Endothelial cell of umbilical vein (primary cell): ENCODE results near the gene KRTAP10-9. TPM values are rescaled to one million over a fixed set of nuclear protein-coding genes. Genes with fewer than 3 reads are reported as not detected.

ENCODE experiments used
- BruUV-seq: library from RNA; stranded (reverse); fragments of 400-500 nt; replicated peaks from 2 replicates; lab custom pipeline; 2021; lab: Mats Ljungman, UMichigan
- CTCF ChIA-PET: fragments of 300-600, 350-600 bp; sonication (Branson Sonifier 250); formaldehyde crosslinking; loops from one replicate; lab custom pipeline; 2021; ENCODE audit warnings: antibody characterized with exemption, inconsistent platforms; lab: Charles Lee
- POLR2A ChIA-PET: fragments of 300-600, 350-600 bp; sonication (Branson Sonifier 250); formaldehyde crosslinking; loops from one replicate; lab custom pipeline; 2021; ENCODE audit warnings: antibody characterized with exemption, inconsistent platforms; lab: Charles Lee
- DNase-seq: peaks from one replicate; pipeline ENCODE4 v3.0.0-alpha.2; 2011; ENCODE audit warnings: low read depth, low spot score
- FAIRE-seq: peaks from 2 replicates; lab custom pipeline; 2011; peaks lifted over from hg19 to GRCh38; lab: Jason Lieb, UNC
- H2AFZ ChIP-seq: 2 replicates; pipeline ENCODE4 v1.6.0; 2012; ENCODE audit warnings: low read depth, low read length, control low read depth, inconsistent platforms
- H3K27ac ChIP-seq: 2 replicates; pipeline ENCODE4 v1.5.1; 2011; ENCODE audit warnings: low read depth, mild to moderate bottlenecking, control low read depth, low read length, moderate library complexity; ENCODE audit not compliant: insufficient read depth
- H3K27me3 ChIP-seq, 2 experiments: 2 replicates each; pipeline versions ENCODE4 v1.6.0 to v1.6.1; 2011; ENCODE audit warnings: low read length in 2 of 2, mixed read lengths in 1 of 2; ENCODE audit not compliant: control insufficient read depth in 2 of 2, insufficient read depth in 2 of 2
- H3K36me3 ChIP-seq, 2 experiments: 2 replicates in 1 of 2; 3 replicates in 1 of 2; pipeline ENCODE4 v1.5.1; 2011; ENCODE audit warnings: low read length in 2 of 2, mild to moderate bottlenecking in 1 of 2, moderate library complexity in 1 of 2; ENCODE audit not compliant: control insufficient read depth in 2 of 2, insufficient read depth in 2 of 2; ENCODE audit errors: extremely low read depth in 1 of 2
- H3K4me1 ChIP-seq: 3 replicates; pipeline ENCODE4 v1.5.1; 2011; ENCODE audit warnings: mild to moderate bottlenecking, low read length; ENCODE audit not compliant: control insufficient read depth, insufficient read depth; ENCODE audit errors: extremely low read depth
- H3K4me2 ChIP-seq: 2 replicates; pipeline ENCODE4 v1.6.1; 2011; ENCODE audit warnings: low read length, control low read depth, mixed read lengths; ENCODE audit not compliant: insufficient read depth
- H3K4me3 ChIP-seq, 3 experiments: fragments of 200-600 bp in 1 of 3; sonication (generic), shearing (Covaris generic) in 1 of 3; replicated peaks in 1 of 3; 2 replicates each; pipeline ENCODE4 v1.5.1; 2011 to 2016; ENCODE audit warnings: control low read depth in 3 of 3, low read length in 3 of 3, mild to moderate bottlenecking in 2 of 3, inconsistent platforms in 1 of 3, low read depth in 1 of 3, moderate library complexity in 1 of 3; ENCODE audit not compliant: insufficient read depth in 1 of 3
- H3K79me2 ChIP-seq: 2 replicates; pipeline ENCODE4 v1.6.0; 2012; ENCODE audit warnings: low read length, inconsistent platforms; ENCODE audit not compliant: control insufficient read depth, insufficient read depth
- H3K9ac ChIP-seq: replicated peaks from 2 replicates; pipeline ENCODE3; 2011; ENCODE audit warnings: low read length, control low read depth; ENCODE audit not compliant: insufficient read depth; ENCODE audit errors: extremely low read depth
- H3K9me1 ChIP-seq: replicated peaks from 3 replicates; pipeline ENCODE4 v1.6.0; 2011; ENCODE audit warnings: mild to moderate bottlenecking, low read length; ENCODE audit not compliant: control insufficient read depth, insufficient read depth; ENCODE audit errors: extremely low read depth
- H3K9me3 ChIP-seq: replicated peaks from 2 replicates; pipeline ENCODE4 v1.5.1; 2012; ENCODE audit warnings: low read length, inconsistent platforms; ENCODE audit not compliant: control insufficient read depth, insufficient read depth
- H4K20me1 ChIP-seq: replicated peaks from 2 replicates; pipeline ENCODE3; 2011; ENCODE audit warnings: mild to moderate bottlenecking, low read length; ENCODE audit not compliant: control insufficient read depth, insufficient read depth; ENCODE audit errors: extremely low read depth
- CTCF ChIP-seq, 2 donors: IDR thresholded peaks; 1 replicate in 1 of 2; 2 replicates in 1 of 2; pipeline ENCODE4 v1.5.1; 2011; ENCODE audit warnings: low read length in 2 of 2, mild to moderate bottlenecking in 2 of 2, moderate library complexity in 2 of 2, control low read depth in 1 of 2, inconsistent platforms in 1 of 2, low read depth in 1 of 2; ENCODE audit not compliant: insufficient read depth in 1 of 2; ENCODE audit errors: extremely low read depth in 1 of 2
- EZH2 ChIP-seq: IDR thresholded peaks from 2 replicates; pipeline ENCODE4 v1.6.1; 2012; ENCODE audit warnings: borderline replicate concordance, low read depth, mild to moderate bottlenecking, moderate library complexity, low read length, inconsistent platforms; ENCODE audit not compliant: severe bottlenecking
- FOS ChIP-seq: IDR thresholded peaks from 2 replicates; pipeline ENCODE4 v1.6.1; 2011; ENCODE audit warnings: mild to moderate bottlenecking, low read length, moderate library complexity, borderline replicate concordance; ENCODE audit not compliant: insufficient read depth
- GATA2 ChIP-seq: IDR thresholded peaks from 2 replicates; pipeline ENCODE4 v1.7.0; 2011; ENCODE audit warnings: low read depth, mild to moderate bottlenecking, moderate library complexity, mixed read lengths, low read length; ENCODE audit not compliant: insufficient read length, insufficient read depth
- JUN ChIP-seq: IDR thresholded peaks from 2 replicates; pipeline ENCODE4 v1.6.1; 2011; ENCODE audit warnings: borderline replicate concordance, low read depth; ENCODE audit not compliant: insufficient read length, insufficient read depth
- MYC ChIP-seq: IDR thresholded peaks from one replicate; pipeline ENCODE4 v1.6.1; 2011; ENCODE audit warnings: mild to moderate bottlenecking, low read depth, low read length
- POLR2A ChIP-seq: IDR thresholded peaks from 2 replicates; pipeline ENCODE4 v1.6.1; 2012; ENCODE audit warnings: low read depth, mild to moderate bottlenecking, control low read depth, low read length
- POLR2AphosphoS5 ChIP-seq: IDR thresholded peaks from 2 replicates; pipeline ENCODE4 v1.6.1; 2012; ENCODE audit warnings: low read depth, mild to moderate bottlenecking, control low read depth, low read length, moderate library complexity; ENCODE audit not compliant: insufficient read depth
- dilution Hi-C: fragments of 300-500 bp; cut with MboI; formaldehyde crosslinking; loops from one replicate; pipeline ENCODE4 v1.15.0; 2019; ENCODE audit warnings: low sequenced_read_pairs; ENCODE audit not compliant: extremely low pct_ligation_motif_present
- intact Hi-C: fragments of 100-400 bp; cut with micrococcal nuclease; formaldehyde crosslinking; loops from one replicate; pipeline ENCODE4 v1.10.0; 2022
- polyA plus RNA-seq, 4 experiments: library from polyadenylated mRNA; depleted of rRNA in 3 of 4; stranded (reverse) in 3 of 4; unstranded in 1 of 4; fragments of >200 nt; gene quantifications; 2 replicates each; pipeline versions ENCODE4 v1.2.1 to v1.2.3, GENCODE V29; 2011 to 2012; ENCODE audit warnings: missing spikeins in 1 of 4
- total RNA-seq: library from RNA; stranded (reverse); gene quantifications from 2 replicates; pipeline ENCODE4 v1.2.3, GENCODE V29; 2021
- TF ChIP-seq, protein P1 (sequence below): IDR thresholded peaks from 2 replicates; pipeline ENCODE4 v1.6.1; 2011; ENCODE audit not compliant: insufficient read depth, insufficient read length

KRTAP10-9 gene
- total and polyA plus RNA-seq, 2 donors (not counting 3 experiments of a cell fraction or from before 2014, with no cell fraction given): not detected

- H3K27me3 ChIP-seq: no peaks in the 10 kb centered on the region
- intact Hi-C loops: no loop called here
- H3K9me1 ChIP-seq: no peaks in the 10 kb centered on the region
- no peak overlapping the region for H3K4me2 ChIP-seq
- H4K20me1 ChIP-seq: no peaks in the 10 kb centered on the region
- no peaks in the 10 kb centered on the region for H3K4me1 ChIP-seq
- H3K79me2 ChIP-seq: no peaks in the 10 kb centered on the region
- dilution Hi-C loops: no loop called here
- DNase-seq (no peak), FAIRE-seq (no peak)
- peaks cover 5% of the 10 kb centered on the region for H3K9me3 ChIP-seq
- H2AFZ ChIP-seq: no peak overlapping the region
- no peak overlapping the region for H3K27ac ChIP-seq
- no TSS peak for BruUV-seq
- H3K4me3 ChIP-seq: no peak overlapping the region
- no peak overlapping the region for H3K9ac ChIP-seq
- ChIA-PET POLR2A (no interaction called here), CTCF (no interaction called here)
- no peaks in the 10 kb centered on the region for H3K36me3 ChIP-seq
- no peak for TF ChIP-seq POLR2AphosphoS5
- no peak for TF ChIP-seq MYC
- no peak for TF ChIP-seq CTCF (IDR thresholded peaks at IDR 0.05; ENCODE audit: extremely low read depth in 1 of 2, insufficient read depth in 1 of 2, low read depth in 1 of 2, low read length in 2 of 2)
- no peak for TF ChIP-seq FOS
- no peak for TF ChIP-seq JUN
- no peak for TF ChIP-seq POLR2A
- TF ChIP-seq GATA2: no peak
- no peak for TF ChIP-seq EZH2
- TF ChIP-seq, protein P1, sequence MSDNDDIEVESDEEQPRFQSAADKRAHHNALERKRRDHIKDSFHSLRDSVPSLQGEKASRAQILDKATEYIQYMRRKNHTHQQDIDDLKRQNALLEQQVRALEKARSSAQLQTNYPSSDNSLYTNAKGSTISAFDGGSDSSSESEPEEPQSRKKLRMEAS: no peak
Measured at GRCh38 chr21:44615911-44616590, 10.8 kb upstream of the KRTAP10-9 start.
